SJSA1 (cell line): ENCODE results near the gene MITF. TPM values are rescaled to one million over a fixed set of nuclear protein-coding genes. Genes with fewer than 3 reads are reported as not detected.

Experiments
- DNase-seq, 2 experiments: peaks; one replicate each; pipeline ENCODE4 v3.0.0-alpha.2; 2015 to 2020; ENCODE audit warnings: low spot score in 2 of 2, low read depth in 1 of 2
- H3K27ac ChIP-seq: fragments of 250-450 bp; sonication (Bioruptor Pico); 2 replicates; pipeline ENCODE4 v1.5.1; 2020; ENCODE audit warnings: mild to moderate bottlenecking, moderate library complexity
- H3K27me3 ChIP-seq: fragments of 250-450 bp; sonication (Bioruptor Pico); replicated peaks from 2 replicates; pipeline ENCODE4 v1.5.1; 2020; ENCODE audit warnings: mild to moderate bottlenecking, moderate library complexity
- H3K36me3 ChIP-seq: fragments of 250-450 bp; sonication (Bioruptor Pico); 2 replicates; pipeline ENCODE4 v1.5.1; 2020; ENCODE audit warnings: mild to moderate bottlenecking
- H3K4me1 ChIP-seq: fragments of 250-450 bp; sonication (Bioruptor Pico); replicated peaks from 2 replicates; pipeline ENCODE4 v1.6.1; 2021; ENCODE audit warnings: mild to moderate bottlenecking
- H3K4me3 ChIP-seq: fragments of 250-450 bp; sonication (Bioruptor Pico); 2 replicates; pipeline ENCODE4 v1.5.1; 2020; ENCODE audit warnings: mild to moderate bottlenecking
- H3K9me3 ChIP-seq: fragments of 250-450 bp; sonication (Bioruptor Pico); replicated peaks from 2 replicates; pipeline ENCODE4 v1.5.1; 2020; ENCODE audit warnings: mild to moderate bottlenecking
- total RNA-seq: library from RNA; depleted of rRNA; stranded (reverse); fragments of >200 nt; shearing (Covaris generic); gene quantifications from 2 replicates; pipeline ENCODE4 v1.2.3, GENCODE V29; 2014

MITF gene
- total RNA-seq, 1 experiment from 2014 or later, result 16.5 TPM

DNA sequence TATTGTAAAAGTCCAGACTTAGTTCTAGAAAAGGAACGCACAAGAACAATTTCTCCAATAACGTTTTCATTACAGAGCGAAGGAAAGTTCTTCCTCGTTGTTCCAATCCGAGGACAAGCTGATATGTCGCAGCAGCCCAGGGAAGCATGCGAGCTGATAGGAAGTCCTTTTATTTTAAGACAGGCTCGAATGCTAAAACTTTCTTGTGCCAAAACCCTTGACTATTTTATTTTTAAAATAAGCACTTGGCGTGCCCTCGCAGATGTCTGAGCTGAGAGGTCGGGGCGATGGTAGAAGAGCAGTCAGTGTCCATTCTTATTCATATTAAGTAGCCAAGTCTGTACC lies 433 bp upstream of the MITF start:
- H3K36me3 ChIP-seq, result 0 out of 2 replicates have a peak, but pooled peaks cover 2% of the 10 kb centered on the region
- H3K9me3 ChIP-seq, result no peaks in the 10 kb centered on the region
- peaks cover 15% of the 10 kb centered on the region for H3K4me1 ChIP-seq
- peak overlapping the region; percentile 74 for H3K4me3 ChIP-seq
- no peak overlapping the region for H3K27ac ChIP-seq
- no peaks in the 10 kb centered on the region for H3K27me3 ChIP-seq
- no peak for DNase-seq

DNA sequence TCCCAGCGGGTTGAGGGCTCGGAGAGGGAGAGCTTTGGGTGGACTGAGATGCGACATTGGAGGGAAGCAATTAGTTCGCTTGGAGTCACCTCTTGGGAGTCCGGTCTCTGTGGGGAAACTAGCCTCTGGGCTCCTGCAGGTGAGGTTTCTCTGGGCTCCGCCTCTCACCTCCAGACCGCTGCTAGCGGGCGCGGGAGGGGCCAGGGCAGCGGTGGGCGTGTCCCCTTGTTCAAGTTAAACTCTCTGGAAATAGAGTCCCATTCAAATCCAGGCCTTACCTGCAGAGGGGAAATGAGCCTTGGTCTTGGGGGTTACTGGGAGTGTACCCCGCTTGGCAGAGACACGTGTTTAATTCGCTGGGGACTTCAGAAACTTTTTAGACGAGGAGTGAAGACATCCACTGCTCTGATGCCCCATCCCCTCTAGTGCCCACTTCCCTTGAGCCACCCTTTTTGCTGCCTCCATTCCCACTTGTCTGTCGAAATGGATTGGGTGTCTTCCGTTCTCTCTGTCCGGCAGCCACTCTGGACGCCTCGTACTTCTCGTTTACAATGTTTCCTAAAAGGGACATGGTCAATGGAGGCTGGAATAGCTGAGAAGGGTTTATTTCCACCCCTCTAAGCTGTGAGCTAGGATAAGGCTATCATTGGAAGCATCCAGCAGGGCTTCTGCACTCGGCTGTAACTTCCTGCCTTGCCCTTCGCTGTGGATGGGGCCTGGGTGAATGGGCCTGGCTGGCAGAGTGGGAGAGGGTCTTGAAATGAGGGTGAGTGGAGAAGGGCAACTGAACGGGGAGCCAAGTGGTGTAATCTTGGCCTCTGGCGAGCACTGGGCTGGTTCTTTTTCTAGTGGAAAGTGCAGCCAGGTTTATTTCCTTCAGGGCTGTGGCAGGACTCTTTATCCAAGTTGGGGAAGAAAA lies 1.1 kb downstream of the MITF start:
- H3K36me3 ChIP-seq, result 0 out of 2 replicates have a peak, but pooled peaks cover 2% of the 10 kb centered on the region
- no peak for DNase-seq

DNA sequence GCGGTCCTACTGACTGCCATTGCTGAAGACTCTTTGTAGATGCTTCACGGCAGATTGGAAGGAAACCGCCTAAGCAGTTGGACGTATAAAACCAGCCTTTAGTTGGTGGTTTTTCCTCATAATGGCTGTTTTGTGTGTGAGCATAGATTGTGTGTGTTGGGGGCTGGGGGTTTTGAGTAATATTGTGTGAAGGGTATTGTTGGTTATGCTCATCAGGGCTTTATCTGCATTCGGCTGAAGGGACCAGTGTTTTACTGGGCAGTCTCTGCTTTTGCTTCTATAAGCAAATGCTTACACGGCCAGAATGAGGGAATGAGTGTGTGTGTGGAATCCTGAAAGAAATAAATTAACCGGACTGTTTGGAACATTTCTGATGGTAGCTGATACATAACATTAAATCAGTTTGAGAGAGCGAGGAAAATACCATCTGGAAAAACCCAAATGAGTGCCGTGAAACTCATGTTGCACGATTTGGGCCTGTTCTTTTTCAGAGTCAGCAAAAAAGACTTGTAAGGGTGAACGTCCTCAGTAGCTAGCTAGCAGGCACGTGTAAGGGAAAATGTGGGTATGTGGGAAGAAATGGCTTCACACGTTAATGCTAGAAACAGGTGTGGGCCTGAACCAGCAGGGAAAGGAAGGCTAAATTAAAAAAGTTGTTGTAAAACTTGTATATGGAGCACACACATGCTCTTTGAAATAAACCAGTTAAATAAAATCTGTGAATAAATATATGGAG lies 1.9 kb downstream of the MITF start:
- H3K27ac ChIP-seq, result no peak overlapping the region
- no peaks in the 10 kb centered on the region for H3K9me3 ChIP-seq
- peaks cover 15% of the 10 kb centered on the region for H3K4me1 ChIP-seq
- 0 out of 2 replicates have a peak, but pooled peaks cover 2% of the 10 kb centered on the region for H3K36me3 ChIP-seq
- H3K27me3 ChIP-seq, result no peaks in the 10 kb centered on the region
- DNase-seq, result no peak
- H3K4me3 ChIP-seq, result no peak overlapping the region

More for the DNA sequence above, 1.1 kb downstream of the MITF start:
- H3K27me3 ChIP-seq, result no peaks in the 10 kb centered on the region
- H3K27ac ChIP-seq, result no peak overlapping the region
- H3K9me3 ChIP-seq, result no peaks in the 10 kb centered on the region
- H3K4me3 ChIP-seq, result peak overlapping the region; percentile 74
- H3K4me1 ChIP-seq, result peaks cover 15% of the 10 kb centered on the region

DNA sequence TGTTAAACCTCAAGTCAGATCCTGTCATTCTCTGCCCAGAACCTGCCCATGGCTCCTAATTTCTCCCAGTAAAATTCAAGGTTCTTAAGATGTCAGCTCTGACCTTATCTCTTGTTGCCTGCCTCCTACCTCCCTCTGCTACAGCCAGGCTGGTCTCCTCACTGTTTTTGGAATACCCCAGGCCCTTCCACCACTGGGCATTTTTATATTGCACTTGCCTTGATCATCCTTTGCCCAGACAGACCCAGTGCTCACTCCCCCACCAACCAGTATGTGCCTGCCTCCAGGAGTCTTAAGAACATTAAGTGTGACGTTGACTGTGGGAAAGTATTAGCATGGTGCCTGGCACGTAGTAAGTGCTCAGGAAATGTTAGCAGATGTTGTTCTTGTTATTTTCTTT lies 3.1 kb downstream of the MITF start:
- Histone ChIP-seq H3K4me3 (no peak overlapping the region), H3K27ac (no peak overlapping the region), H3K36me3 (0 out of 2 replicates have a peak, but pooled peaks cover 2% of the 10 kb centered on the region), H3K27me3 (no peaks in the 10 kb centered on the region), H3K4me1 (peaks cover 20% of the 10 kb centered on the region), H3K9me3 (no peaks in the 10 kb centered on the region)
- DNase-seq, result no peak

DNA sequence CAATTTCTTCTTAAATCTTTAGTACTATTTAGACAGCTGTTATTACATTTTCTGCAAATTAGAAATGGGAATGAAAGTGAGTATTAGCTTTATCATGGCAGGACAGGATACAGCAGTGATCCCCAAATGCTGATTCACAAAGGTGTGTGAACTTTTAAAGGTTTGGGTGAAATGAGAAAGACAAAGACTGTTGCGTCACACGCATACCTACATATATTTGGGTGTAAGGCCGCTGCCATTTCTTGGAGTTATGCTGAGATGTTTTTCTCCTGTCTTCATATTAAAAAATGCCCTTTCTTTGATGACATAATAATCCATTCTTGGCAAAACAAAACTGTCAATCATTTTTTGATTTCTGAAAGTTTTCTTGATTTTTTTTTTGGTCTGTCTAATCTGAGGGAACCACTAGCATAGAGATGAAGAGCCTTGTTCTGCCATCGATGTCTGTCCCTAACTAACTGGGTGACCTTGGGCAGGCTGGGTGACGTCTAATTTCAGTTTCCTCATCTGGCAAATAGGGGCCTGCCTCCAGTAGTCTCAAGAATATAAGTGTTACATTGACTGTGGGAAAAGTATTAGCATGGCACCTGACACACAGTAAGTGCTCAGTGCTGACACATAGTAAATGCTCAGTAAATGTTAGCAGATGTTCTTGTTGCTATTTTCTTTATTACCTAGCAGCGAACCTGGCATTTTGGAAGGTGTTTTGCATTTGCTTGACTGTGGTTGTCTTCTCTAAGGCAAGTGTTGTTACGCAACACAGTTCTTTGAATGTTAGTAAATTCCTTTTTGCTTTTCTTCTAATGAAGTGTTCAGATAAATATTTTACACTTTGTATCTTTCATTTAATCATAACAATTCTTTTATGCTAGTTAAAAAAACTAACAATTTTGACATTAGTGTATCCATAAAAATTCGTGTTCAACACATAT lies 5.0 kb downstream of the MITF start:
- Histone ChIP-seq H3K27ac (no peak overlapping the region), H3K4me3 (no peak overlapping the region), H3K9me3 (no peaks in the 10 kb centered on the region), H3K27me3 (no peaks in the 10 kb centered on the region), H3K4me1 (peaks cover 22% of the 10 kb centered on the region), H3K36me3 (0 out of 2 replicates have a peak, but pooled peaks cover 2% of the 10 kb centered on the region)
- DNase-seq, result no peak

DNA sequence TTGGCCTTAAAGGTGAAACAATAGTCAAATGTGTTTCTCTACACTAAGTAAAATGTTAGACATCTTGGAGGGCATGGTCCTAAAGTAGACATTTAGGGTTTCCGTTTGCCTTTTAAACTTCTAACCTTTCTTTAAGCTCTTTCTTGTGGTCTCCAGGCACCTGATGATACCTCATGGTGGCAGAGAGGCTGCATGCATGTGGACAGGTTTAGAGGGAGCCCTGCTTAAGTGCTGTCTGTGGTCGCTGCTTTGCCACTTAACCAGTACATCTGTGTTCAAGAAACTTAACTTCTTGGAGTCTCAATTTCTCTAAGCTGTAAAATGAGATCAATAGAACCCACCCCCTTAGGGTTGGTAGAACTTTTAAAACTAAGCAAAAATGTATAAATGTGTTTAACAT lies 6.2 kb downstream of the MITF start:
- DNase-seq, result no peak
- H3K36me3 ChIP-seq, result no peaks in the 10 kb centered on the region
- H3K27me3 ChIP-seq, result no peaks in the 10 kb centered on the region
- H3K4me3 ChIP-seq, result no peak overlapping the region
- no peak overlapping the region for H3K27ac ChIP-seq
- H3K9me3 ChIP-seq, result no peaks in the 10 kb centered on the region
- H3K4me1 ChIP-seq, result peaks cover 16% of the 10 kb centered on the region

DNA sequence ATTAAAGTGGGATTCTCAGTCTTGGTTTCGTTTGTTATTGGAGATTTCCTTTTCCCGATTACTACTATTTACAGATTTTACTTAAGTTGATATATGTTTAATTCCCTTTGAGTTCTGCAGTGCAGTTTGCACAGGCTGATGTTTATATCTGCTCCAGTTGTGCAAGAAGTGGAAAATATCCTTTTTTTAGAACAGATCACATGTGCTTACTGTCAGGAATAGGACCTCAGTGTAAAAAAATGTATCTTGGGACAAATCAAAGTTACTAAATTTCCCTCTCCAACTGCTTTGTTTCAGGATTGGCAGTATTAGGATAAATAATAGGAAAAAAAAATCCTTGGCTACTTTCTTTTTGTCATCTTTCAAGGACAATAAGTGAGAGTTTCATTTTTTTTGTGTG lies 6.9 kb downstream of the MITF start:
- H3K36me3 ChIP-seq, result no peaks in the 10 kb centered on the region
- peaks cover 14% of the 10 kb centered on the region for H3K4me1 ChIP-seq
- no peak overlapping the region for H3K4me3 ChIP-seq
- no peaks in the 10 kb centered on the region for H3K9me3 ChIP-seq
- no peak overlapping the region for H3K27ac ChIP-seq
- DNase-seq, result no peak
- H3K27me3 ChIP-seq, result no peaks in the 10 kb centered on the region

DNA sequence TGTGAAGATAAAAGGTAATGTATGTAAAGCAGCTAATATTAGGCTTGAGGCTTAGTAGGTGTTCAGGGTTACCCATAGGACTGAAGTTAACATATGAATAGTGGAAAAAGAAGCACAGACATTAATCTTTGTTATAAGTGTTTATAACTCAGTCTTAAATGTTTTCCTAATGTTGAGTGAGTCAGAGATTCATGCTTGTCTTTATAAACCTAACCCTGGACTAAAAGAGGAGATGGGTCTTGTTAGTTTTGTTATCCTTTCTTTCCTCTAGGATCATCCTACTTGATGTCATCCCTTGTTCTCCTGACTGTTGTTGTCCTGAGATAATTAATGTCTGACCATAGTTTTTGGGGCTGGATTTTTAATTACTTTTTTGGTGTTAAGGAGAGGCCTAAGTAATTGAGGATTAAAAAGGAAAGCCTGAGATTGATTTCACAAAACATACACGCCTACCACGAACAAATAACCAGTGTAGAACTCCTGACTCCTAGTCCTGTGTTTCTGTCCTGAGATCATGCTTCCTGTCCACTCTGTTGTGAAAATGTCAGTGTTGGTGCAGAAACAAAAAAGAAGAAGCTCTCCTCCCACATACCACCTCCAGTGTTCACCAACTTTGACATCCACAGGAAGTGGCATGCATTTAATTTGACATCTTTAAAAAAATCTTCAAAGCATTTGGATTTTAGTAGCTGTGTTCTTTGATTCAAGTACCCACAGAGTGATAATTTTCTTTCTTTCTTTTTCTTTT lies 8.4 kb downstream of the MITF start:
- Histone ChIP-seq H3K27me3 (no peaks in the 10 kb centered on the region), H3K27ac (0 out of 2 replicates have a peak overlapping the region, but pooled peaks have one; percentile 5), H3K9me3 (no peaks in the 10 kb centered on the region), H3K4me3 (no peak overlapping the region), H3K36me3 (no peaks in the 10 kb centered on the region), H3K4me1 (peaks cover 14% of the 10 kb centered on the region)
- DNase-seq, result peak in 1 of 2 experiments; percentile 22

DNA sequence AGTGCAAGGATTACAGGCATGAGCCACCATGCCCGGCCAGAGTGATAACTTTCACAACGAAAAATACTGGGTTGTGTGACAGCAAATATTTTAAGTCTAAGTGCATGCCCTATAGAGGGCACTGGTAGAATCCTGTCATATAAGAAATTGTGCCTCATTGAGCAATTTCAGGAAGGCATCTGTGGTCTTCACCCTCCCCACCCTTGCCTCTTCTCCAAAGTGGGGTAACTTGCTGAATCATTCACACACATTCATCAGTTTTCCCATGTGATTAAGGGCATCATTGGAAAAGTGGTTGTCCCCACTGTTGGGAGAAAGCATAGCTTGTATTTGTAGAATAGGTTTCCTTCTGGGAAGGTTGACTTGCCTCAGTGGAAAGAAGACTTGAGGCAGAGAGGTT lies 9.2 kb downstream of the MITF start:
- Histone ChIP-seq H3K27me3 (no peaks in the 10 kb centered on the region), H3K27ac (no peak overlapping the region), H3K4me1 (peaks cover 14% of the 10 kb centered on the region), H3K36me3 (no peaks in the 10 kb centered on the region), H3K9me3 (no peaks in the 10 kb centered on the region), H3K4me3 (no peak overlapping the region)
- DNase-seq, result no peak

DNA sequence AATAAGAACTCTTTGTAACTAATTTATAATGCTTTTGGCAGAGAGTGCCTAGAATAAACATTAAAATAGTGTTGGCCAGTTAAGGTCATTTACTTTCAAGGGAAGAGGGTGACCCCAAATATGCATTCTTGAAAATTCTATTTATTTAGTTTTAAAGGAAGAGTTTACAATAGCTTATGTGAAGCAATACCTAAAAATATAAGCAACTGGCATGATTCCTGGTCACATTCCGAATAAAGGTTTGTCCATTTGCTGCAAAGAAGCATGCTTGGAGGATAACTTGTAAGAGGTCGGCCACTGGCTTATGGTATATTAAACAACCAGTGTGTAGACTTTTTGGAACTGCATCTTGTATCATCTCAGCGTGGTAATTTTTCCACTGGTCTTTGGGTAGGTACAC lies 10.2 kb downstream of the MITF start:
- Histone ChIP-seq H3K4me1 (peaks cover 14% of the 10 kb centered on the region), H3K27ac (no peak overlapping the region), H3K4me3 (no peak overlapping the region), H3K36me3 (no peaks in the 10 kb centered on the region), H3K27me3 (no peaks in the 10 kb centered on the region), H3K9me3 (no peaks in the 10 kb centered on the region)
- no peak for DNase-seq

DNA sequence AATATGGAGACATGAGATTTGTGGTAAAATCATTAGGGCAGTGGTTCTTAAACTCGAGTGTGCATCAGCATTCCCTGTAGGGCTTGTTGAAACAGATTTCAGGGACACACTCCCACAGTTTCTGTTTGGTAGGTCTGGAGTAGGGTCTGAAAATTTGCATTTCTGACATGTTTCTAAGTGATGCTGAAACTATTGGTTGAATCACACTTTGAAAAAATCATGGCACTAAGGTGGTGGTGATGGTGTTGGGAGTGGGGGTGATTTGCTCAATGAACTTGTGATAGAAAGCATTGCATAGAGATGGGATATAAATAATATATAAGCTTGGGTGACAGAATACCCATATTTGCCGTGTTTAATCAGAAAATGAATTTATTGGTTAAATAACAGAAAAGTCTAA lies 11.3 kb downstream of the MITF start:
- H3K4me3 ChIP-seq, result no peak overlapping the region
- H3K9me3 ChIP-seq, result no peaks in the 10 kb centered on the region
- H3K4me1 ChIP-seq, result peaks cover 14% of the 10 kb centered on the region
- no peak overlapping the region for H3K27ac ChIP-seq
- no peak for DNase-seq
- H3K27me3 ChIP-seq, result no peaks in the 10 kb centered on the region
- H3K36me3 ChIP-seq, result no peaks in the 10 kb centered on the region

DNA sequence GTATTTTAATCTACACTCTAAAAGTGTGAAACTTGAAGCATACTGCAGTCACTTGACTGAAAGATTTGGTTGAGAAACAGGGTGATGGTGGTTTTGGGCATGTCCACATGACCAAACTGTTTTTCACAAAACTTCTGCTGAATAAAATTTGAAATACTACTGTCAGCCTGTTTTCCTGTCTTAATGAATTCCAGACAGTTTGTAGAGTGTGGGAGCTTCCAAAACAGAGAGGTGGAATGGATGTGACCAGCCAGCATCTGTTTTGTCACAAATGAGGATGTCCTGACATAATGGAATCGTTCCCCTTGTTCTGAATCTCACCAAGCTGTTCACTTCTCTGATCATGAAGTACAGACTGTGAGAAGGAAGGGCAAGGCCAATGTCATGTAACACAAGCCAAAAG lies 11.8 kb downstream of the MITF start:
- Histone ChIP-seq H3K27ac (no peak overlapping the region), H3K4me1 (peaks cover 14% of the 10 kb centered on the region), H3K27me3 (no peaks in the 10 kb centered on the region), H3K36me3 (no peaks in the 10 kb centered on the region), H3K9me3 (no peaks in the 10 kb centered on the region), H3K4me3 (no peak overlapping the region)
- no peak for DNase-seq

DNA sequence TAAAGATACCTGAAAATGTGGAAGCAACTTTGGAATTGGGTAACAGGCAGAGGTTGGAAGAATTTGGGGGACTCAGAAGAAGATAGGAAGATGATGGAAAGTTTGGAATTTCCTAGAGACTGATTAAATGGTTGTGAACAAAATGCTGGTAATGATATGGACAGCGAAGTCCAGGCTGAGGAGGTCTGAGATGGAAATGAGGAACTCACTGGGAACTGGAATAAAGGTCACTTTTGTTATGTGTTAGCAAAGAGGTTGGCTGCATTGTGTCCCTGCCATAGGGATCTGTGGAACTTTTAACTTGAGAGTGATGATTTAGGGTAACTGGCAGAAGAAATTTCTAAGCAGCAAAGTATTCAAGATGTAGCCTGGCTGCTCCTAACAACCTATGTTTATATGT lies 13.0 kb downstream of the MITF start:
- H3K36me3 ChIP-seq, result no peaks in the 10 kb centered on the region
- no peaks in the 10 kb centered on the region for H3K9me3 ChIP-seq
- no peak for DNase-seq
- no peak overlapping the region for H3K4me3 ChIP-seq
- no peak overlapping the region for H3K27ac ChIP-seq
- peaks cover 11% of the 10 kb centered on the region for H3K4me1 ChIP-seq
- no peaks in the 10 kb centered on the region for H3K27me3 ChIP-seq
